Kidney epithelial cell (primary cell): Measurements from ENCODE around the gene CSNK1D. TPM values are rescaled to one million over a fixed set of nuclear protein-coding genes. Genes with fewer than 3 reads are reported as not detected.

Experiments
- DNase-seq: peaks from one replicate; pipeline ENCODE4 v3.0.0-alpha.2; 2010; ENCODE audit warnings: low read depth
- H3K27me3 ChIP-seq: 2 replicates; pipeline ENCODE4 v1.6.0; 2011; ENCODE audit warnings: low read length; ENCODE audit not compliant: control insufficient read depth, insufficient read depth
- H3K36me3 ChIP-seq: 2 replicates; pipeline ENCODE4 v1.5.1; 2011; ENCODE audit warnings: low read length; ENCODE audit not compliant: control insufficient read depth, insufficient read depth
- H3K4me3 ChIP-seq: 2 replicates; pipeline ENCODE4 v1.5.1; 2011; ENCODE audit warnings: low read depth, mild to moderate bottlenecking, control low read depth, low read length
- CTCF ChIP-seq: IDR thresholded peaks from 2 replicates; pipeline ENCODE4 v1.5.1; 2011; ENCODE audit warnings: mild to moderate bottlenecking, moderate library complexity, low read length, control low read depth, inconsistent platforms; ENCODE audit not compliant: insufficient read depth, poor library complexity, severe bottlenecking
- total RNA-seq: library from RNA; depleted of rRNA; stranded (reverse); fragments of >200 nt; gene quantifications from 2 replicates; pipeline ENCODE4 v1.2.3, GENCODE V29; 2015

CSNK1D gene
- total RNA-seq, 1 donor from 2014 or later, result 61.7 TPM

- Histone ChIP-seq H3K36me3 (no peaks in the 10 kb centered on the region), H3K27me3 (peaks cover 49% of the 10 kb centered on the region), H3K4me3 (no peak overlapping the region)
- TF ChIP-seq CTCF, result no peak
- no peak for DNase-seq
These were observed 38.5 kb upstream of the CSNK1D start for GRCh38 chr17:82311971-82312370.

DNA sequence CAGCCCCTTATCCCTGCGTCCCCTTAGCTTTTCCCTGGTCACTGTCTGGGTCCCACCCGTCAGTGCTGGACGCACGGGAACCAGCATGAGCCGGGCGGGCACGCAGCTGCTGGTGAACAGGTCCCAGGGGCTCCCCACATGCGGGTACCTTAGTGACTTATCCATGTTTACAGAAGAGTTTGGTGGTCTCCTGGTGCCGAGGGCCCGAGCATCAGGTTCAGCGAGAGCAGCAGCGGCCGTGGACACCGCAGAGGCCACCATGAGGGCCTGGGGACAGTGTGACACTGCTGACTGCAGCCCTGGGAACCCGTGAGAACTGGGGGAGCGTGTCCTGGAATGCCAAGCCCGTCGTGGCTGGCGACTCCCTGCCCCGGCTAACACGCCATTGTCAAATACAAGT lies 37.4 kb upstream of the CSNK1D start:
- H3K36me3 ChIP-seq, result no peaks in the 10 kb centered on the region
- H3K4me3 ChIP-seq, result no peak overlapping the region
- DNase-seq, result no peak
- TF ChIP-seq CTCF, result no peak
- peaks cover 38% of the 10 kb centered on the region for H3K27me3 ChIP-seq

DNA sequence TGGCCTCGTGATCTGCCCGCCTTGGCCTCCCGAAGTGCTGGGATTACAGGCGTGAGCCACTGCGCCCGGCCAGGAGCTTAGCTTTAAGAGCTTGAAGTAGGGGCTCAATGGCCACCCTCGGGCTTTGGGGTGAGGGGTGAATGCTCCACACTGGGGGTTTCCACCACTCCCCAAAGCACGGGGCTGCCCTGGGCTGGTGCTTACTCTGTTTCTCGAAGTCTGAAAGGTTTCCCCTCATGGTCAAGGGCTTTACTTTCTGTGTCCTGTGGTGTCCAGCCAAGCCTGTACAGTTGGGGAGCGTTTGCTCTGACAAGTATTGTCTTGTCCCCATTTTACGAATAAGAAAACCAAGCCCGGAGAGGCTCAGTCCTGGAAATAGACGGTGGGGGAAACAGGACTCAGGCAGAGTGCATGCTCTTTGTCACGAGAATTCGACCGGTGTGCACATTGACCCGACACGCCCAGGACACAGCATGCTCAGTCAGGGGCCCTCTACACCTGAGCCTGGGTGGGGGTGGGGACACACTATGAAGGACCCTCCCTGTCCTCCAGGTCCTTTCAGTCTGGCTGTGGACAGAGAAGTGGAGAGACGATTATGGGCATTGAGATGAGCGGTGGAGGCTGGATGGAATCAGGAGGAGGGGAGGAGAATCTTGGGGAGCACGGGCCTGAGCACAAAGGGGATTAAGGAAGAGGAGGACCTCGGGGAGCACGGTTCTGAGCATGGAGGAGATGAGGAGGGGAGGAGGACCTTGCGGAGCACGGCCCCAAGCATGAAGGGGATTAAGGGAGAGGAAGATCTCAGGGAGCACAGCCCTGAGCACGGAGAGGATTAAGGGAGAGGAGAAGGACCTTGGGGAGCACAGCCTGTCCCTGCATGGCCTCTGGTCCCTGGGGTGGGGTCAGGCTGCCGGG lies 36.4 kb upstream of the CSNK1D start:
- H3K27me3 ChIP-seq, result peaks cover 29% of the 10 kb centered on the region
- no peak for TF ChIP-seq CTCF
- H3K4me3 ChIP-seq, result no peak overlapping the region
- no peaks in the 10 kb centered on the region for H3K36me3 ChIP-seq
- no peak for DNase-seq

GRCh38 chr17:82305727-82306300 lies 32.3 kb upstream of the CSNK1D start:
- DNase-seq, result no peak
- Histone ChIP-seq H3K27me3 (peaks cover 37% of the 10 kb centered on the region), H3K36me3 (no peaks in the 10 kb centered on the region), H3K4me3 (no peak overlapping the region)
- no peak for TF ChIP-seq CTCF

DNA sequence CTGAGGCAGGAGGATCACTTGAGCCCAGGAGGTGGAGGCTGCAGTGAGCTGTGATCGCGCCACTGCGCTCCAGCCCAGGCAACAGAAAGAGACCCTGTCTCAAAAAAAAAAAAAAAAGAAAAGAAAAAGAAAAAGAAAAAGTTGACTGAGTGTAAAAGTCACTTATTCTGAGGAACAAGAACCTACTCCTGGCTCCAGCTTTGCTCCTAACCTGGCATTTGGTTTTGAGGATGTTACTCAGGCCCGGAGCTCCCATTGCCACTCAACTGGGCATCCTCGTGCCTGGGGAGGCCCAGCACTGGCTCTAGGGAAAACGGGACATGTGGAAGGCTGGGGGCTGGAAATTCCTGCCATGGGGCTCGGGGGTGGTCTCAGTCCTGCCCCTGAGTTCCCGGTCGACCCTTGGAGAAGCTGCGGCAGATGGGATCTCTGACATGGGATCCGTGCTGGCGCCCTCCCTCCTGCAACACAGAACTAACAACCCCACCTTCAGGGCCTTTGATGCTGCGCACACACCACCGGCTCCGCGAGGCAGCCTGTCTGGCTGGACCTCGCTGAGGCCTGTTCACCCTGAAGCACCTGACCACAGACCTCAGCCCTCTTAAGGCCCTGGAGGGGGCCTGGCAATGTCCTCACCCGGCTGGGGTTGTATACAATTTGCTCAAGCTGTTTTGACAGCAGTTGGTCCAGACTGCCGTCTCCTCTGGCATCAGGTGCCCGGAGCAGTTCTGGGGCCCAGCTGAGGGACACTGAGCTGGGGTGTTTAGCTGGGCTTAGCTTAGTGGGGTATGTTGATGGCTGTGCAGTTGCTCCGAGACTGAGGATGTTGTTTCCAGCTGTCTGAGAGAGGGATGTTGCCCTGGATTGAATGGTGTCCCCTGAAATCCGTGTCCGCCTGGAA lies 31.6 kb upstream of the CSNK1D start:
- TF ChIP-seq CTCF, result no peak
- Histone ChIP-seq H3K27me3 (peaks cover 30% of the 10 kb centered on the region), H3K36me3 (no peaks in the 10 kb centered on the region), H3K4me3 (no peak overlapping the region)
- no peak for DNase-seq
